ENCODE data around the gene PLCB3. TPM values are rescaled to one million over a fixed set of nuclear protein-coding genes. Genes with fewer than 3 reads are reported as not detected.

Gene PLCB3
- polyA plus RNA-seq (ENCODE audit: low read depth in 6 of 6), result under 1 TPM in 5 of 6 donors, not detected in 1; 0.12 to 0.55 (median 0.21) TPM

- ATAC-seq (ENCODE audit: low read depth in 2 of 2) (peak; percentile 54 to 56), DNase-seq (peak; percentile 62)
- peaks cover 25 to 40% (median 25%) of the 10 kb centered on the region in 3 donors for H3K4me1 Mint-ChIP-seq
- H3K9me3 Mint-ChIP-seq, result no peaks in the 10 kb centered on the region
- peak within 1 kb of the TSS; percentile 14 to 94 (median 78) for H3K27ac Mint-ChIP-seq
- no peaks in the 10 kb centered on the region for H3K36me3 Mint-ChIP-seq
- peak within 1 kb of the TSS; percentile 85 to 94 (median 90) for H3K4me3 Mint-ChIP-seq
- no peaks in the 10 kb centered on the region for H3K27me3 Mint-ChIP-seq
These were observed at the start of gene PLCB3 for GRCh38 chr11:64251016-64251752. TSS of gene PLCB3 (plus strand) at chr11:64251530. CDS start at chr11:64251650, 120 bp downstream.

DNA sequence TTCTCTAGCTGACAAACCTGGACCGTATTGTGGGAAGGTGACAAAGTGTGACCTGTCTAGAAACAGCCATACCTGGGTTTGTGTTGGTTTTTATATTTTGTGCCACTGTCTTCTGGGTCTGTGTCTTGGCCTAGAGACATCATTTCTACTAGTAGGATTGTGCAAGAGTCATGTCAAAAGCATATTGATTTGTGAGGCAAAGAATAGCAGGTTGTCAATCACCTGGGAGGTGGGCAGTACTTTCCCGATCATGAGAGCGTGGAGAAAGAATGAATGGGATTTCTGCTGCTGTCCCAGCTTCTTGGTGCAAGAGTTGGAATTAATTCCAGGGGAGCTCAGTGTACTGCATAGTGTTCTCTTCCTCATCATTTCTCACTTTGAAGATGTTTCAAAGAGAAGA is 49.8 kb upstream of the PLCB3 start:
- H3K27ac Mint-ChIP-seq, result no peak overlapping the region
- H3K9me3 Mint-ChIP-seq, result no peaks in the 10 kb centered on the region
- no peak overlapping the region for H3K4me3 Mint-ChIP-seq

DNA sequence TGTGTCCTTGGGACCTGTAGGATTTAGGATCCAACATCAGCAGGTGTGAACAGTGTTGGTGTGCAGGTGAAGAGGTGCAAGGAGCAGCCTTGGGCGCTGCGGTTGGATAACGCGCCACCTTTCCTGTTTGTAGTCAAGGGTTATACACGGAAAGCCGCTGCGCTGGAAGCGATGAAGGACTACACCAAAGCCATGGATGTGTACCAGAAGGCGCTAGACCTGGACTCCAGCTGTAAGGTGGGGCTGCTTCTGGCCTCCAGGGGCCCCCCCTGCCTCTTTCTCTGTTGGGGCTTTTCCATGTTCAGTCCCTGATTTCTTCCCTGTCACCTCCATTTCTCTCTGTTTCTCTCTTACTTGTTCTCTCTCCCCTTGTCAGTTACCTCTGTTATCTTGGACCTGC is 48.3 kb upstream of the PLCB3 start:
- H3K27me3 Mint-ChIP-seq, result no peaks in the 10 kb centered on the region
- no peak for DNase-seq
- peaks cover 18 to 23% of the 10 kb centered on the region in 2 donors for H3K36me3 Mint-ChIP-seq
- ATAC-seq (ENCODE audit: low read depth in 2 of 2), result no peak
- no peaks in the 10 kb centered on the region for H3K9me3 Mint-ChIP-seq
- no peak overlapping the region for H3K4me3 Mint-ChIP-seq
- peaks cover 18 to 39% (median 37%) of the 10 kb centered on the region in 3 donors for H3K4me1 Mint-ChIP-seq
- no peak overlapping the region for H3K27ac Mint-ChIP-seq

More for the DNA sequence above, 49.8 kb upstream of the PLCB3 start:
- DNase-seq (no peak), ATAC-seq (ENCODE audit: low read depth in 2 of 2) (no peak)
- Mint-ChIP-seq H3K4me1 (peaks cover 17 to 26% (median 24%) of the 10 kb centered on the region in 3 donors), H3K36me3 (peaks cover 23 to 33% of the 10 kb centered on the region in 2 donors), H3K27me3 (no peaks in the 10 kb centered on the region)

DNA sequence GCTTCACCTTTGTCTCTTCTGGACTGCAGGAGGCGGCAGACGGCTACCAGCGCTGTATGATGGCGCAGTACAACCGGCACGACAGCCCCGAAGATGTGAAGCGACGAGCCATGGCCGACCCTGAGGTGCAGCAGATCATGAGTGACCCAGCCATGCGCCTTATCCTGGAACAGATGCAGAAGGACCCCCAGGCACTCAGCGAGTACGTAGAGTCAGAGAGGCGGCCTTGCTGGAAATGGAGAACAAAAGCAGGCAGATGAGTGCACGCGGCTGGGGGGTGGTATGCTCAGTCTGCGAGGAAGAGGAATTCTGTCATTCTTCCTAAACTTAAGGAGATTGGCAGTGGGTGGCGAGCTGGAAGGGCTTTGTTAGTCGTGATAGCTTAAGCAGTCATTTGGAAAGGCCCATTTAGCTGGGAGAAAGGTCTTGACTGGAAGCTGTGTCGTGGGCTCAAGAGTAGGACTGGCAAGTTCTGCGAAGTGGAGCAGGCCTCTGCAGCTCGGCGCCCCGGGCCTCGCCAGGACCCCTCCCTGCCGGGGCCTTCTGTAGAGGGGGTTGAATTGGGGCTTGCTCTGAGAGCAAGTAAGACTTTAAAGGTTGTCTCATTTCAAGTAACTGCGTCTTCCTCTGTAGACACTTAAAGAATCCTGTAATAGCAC is 47.8 kb upstream of the PLCB3 start:
- H3K4me1 Mint-ChIP-seq, result peaks cover 24 to 44% (median 43%) of the 10 kb centered on the region in 3 donors

GRCh38 chr11:64204080-64204440 is 47.3 kb upstream of the PLCB3 start:
- Mint-ChIP-seq H3K27me3 (no peaks in the 10 kb centered on the region), H3K4me1 (peaks cover 29 to 50% (median 48%) of the 10 kb centered on the region in 3 donors), H3K36me3 (peaks cover 18 to 23% of the 10 kb centered on the region in 2 donors), H3K4me3 (peak overlapping the region in 1 of 8 donors; percentile 16), H3K9me3 (no peaks in the 10 kb centered on the region), H3K27ac (peak overlapping the region in 5 of 6 donors; percentile 47 to 97 (median 82))
- no peak for DNase-seq
- ATAC-seq (ENCODE audit: low read depth in 2 of 2), result no peak

More for the DNA sequence above, 47.8 kb upstream of the PLCB3 start:
- Mint-ChIP-seq H3K4me3 (peak overlapping the region in 2 of 8 donors; percentile 16 to 55), H3K36me3 (peaks cover 18 to 23% of the 10 kb centered on the region in 2 donors), H3K9me3 (no peaks in the 10 kb centered on the region), H3K27ac (peak overlapping the region in 2 of 6 donors; percentile 47 to 81), H3K27me3 (no peaks in the 10 kb centered on the region)
- no peak for ATAC-seq (ENCODE audit: low read depth in 2 of 2)
- no peak for DNase-seq

DNA sequence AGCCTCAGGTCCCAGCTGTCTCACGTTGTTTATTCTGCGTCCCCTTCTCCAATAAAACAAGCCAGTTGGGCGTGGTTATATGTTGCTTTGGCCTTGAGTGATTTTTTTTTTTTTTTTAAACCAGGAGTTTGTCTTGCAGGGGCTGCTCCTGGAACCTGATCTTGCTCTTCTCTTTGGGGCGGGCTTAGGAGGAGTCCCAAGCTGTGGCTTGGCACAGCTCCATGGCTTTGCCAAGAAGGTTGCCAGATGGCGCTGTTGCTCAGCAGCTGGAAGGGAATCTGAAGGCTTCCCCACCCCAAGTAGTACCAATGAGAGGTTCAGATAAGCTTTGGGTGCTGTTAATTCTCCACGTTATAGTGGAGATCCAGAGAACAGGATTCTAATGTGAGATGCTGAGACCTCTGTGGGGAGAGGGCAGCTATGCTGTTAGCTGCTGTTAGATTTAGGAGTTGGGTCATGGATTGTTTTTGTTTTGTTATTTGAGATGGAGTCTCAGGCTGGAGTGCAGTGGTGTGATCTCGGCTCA is 46.8 kb upstream of the PLCB3 start:
- Mint-ChIP-seq H3K27me3 (no peaks in the 10 kb centered on the region), H3K4me3 (peak overlapping the region; percentile 55 to 86 (median 69)), H3K27ac (peak overlapping the region; percentile 60 to 97 (median 82)), H3K36me3 (peaks cover 18 to 23% of the 10 kb centered on the region in 2 donors), H3K4me1 (peaks cover 31 to 54% (median 51%) of the 10 kb centered on the region in 3 donors), H3K9me3 (no peaks in the 10 kb centered on the region)
- DNase-seq, result peak; percentile 73
- ATAC-seq (ENCODE audit: low read depth in 2 of 2), result peak; percentile 61 to 70

DNA sequence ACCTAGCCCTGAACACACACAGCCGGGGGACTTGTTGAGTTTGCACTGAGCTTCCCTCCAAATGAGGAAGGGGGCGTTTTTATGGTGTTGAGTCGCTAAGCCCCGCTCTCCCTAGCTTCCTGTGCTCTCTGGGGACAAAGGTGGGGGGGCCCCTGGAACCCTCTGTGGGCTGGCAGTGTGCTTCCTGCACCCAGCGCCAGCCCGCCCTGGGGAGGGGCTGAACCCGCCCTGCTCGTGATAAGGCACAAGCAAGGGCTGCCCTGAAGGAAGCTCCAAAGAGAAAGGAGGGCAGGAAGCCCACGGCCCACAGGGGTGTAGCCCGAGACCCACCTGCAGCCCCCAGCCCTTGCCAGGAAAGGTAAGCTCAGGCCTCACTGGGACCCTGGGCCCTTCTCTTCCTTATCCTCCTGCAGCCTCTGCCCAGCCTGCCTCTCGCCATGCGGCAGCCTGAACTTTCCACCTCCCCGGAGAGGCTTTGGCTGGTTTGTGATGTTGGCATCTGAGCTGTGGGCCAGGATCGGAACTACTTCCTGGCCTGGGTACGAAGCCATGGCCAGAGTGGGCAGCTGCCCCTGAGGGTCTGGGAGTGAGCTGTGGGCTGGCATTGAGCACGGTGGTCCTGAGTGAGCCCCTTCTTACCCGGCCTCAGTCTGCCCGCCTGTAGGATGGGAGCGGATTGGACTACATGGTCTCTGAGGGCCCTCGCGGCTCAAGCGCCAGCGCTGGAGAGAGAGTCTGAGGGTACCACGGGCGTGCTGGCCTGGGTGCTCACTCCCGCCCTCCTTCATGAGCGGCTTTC is 44.7 kb upstream of the PLCB3 start, which contains the start of gene FERMT3:
Gene FERMT3 (plus strand): TSS at position 265 of the 799 bp plus-strand sequence. CDS start 644 bp downstream, outside the sequence.
- Mint-ChIP-seq H3K27ac (peak within 1 kb of the TSS; percentile 89 to 96 (median 92)), H3K9me3 (no peaks in the 10 kb centered on the region), H3K36me3 (peaks cover 14 to 16% of the 10 kb centered on the region in 2 donors), H3K4me3 (peak within 1 kb of the TSS; percentile 90 to 96 (median 93)), H3K4me1 (peaks cover 32 to 66% (median 63%) of the 10 kb centered on the region in 3 donors), H3K27me3 (no peaks in the 10 kb centered on the region)
- DNase-seq (peak; percentile 72), ATAC-seq (ENCODE audit: low read depth in 2 of 2) (peak; percentile 54 to 63)

DNA sequence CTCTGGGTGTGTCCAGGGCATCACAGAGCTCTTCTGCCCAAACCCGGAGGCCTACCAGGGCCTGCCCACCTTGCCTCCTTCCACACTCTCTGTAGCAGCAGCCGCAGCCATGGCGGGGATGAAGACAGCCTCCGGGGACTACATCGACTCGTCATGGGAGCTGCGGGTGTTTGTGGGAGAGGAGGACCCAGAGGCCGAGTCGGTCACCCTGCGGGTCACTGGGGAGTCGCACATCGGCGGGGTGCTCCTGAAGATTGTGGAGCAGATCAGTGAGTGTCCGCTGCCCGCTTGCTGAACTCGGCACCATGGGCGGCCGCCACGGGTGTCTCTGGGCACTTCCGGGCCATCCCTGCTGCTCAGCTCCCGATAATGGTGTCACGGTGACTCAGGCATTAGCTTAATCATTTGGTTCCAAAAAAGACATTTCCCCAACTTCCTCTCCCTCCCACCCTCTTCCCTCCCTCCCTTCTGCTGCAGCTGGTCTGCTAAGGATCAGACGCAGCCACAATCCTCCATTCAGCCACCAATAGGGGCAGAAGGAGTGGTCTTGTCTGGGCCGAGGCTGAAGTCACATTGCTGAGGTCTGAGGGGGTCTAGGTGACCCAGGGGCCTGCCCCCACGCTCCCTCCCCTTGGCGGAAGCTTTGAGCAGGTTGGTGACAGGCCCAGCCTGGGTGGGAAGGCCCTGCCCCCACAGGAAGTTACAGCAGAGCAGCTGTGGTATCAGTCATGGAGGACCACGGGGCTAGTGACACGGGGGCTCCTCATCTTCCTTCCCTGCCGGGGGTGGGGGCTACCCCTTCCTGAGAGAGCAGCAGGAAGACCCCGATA is 43.9 kb upstream of the PLCB3 start:
- H3K27me3 Mint-ChIP-seq, result no peaks in the 10 kb centered on the region
- H3K4me3 Mint-ChIP-seq, result peak overlapping the region; percentile 90 to 96 (median 93)
- DNase-seq (peak; percentile 71), ATAC-seq (ENCODE audit: low read depth in 2 of 2) (peak; percentile 65 to 67)
- H3K27ac Mint-ChIP-seq, result peak overlapping the region; percentile 89 to 96 (median 92)
- peaks cover 41 to 74% (median 71%) of the 10 kb centered on the region in 3 donors for H3K4me1 Mint-ChIP-seq
- H3K36me3 Mint-ChIP-seq, result peaks cover 10 to 24% of the 10 kb centered on the region in 2 donors
- no peaks in the 10 kb centered on the region for H3K9me3 Mint-ChIP-seq

- H3K4me1 Mint-ChIP-seq, result peaks cover 44 to 81% (median 78%) of the 10 kb centered on the region in 3 donors
- H3K27me3 Mint-ChIP-seq, result no peaks in the 10 kb centered on the region
- no peaks in the 10 kb centered on the region for H3K9me3 Mint-ChIP-seq
- H3K4me3 Mint-ChIP-seq, result peak overlapping the region; percentile 90 to 96 (median 93)
- peaks cover 9 to 28% of the 10 kb centered on the region in 2 donors for H3K36me3 Mint-ChIP-seq
- ATAC-seq (ENCODE audit: low read depth in 2 of 2) (no peak), DNase-seq (no peak)
- peak overlapping the region; percentile 90 to 96 (median 92) for H3K27ac Mint-ChIP-seq
These were observed 43.1 kb upstream of the PLCB3 start for GRCh38 chr11:64208086-64208795.

- Mint-ChIP-seq H3K4me3 (peak overlapping the region; percentile 9 to 90 (median 69)), H3K4me1 (peaks cover 48 to 83% (median 81%) of the 10 kb centered on the region in 3 donors), H3K27me3 (no peaks in the 10 kb centered on the region), H3K36me3 (peaks cover 5 to 21% of the 10 kb centered on the region in 2 donors), H3K9me3 (no peaks in the 10 kb centered on the region), H3K27ac (peak overlapping the region; percentile 14 to 96 (median 88))
- ATAC-seq (ENCODE audit: low read depth in 2 of 2) (no peak), DNase-seq (no peak)
These were observed 42.4 kb upstream of the PLCB3 start for GRCh38 chr11:64208796-64209562.

DNA sequence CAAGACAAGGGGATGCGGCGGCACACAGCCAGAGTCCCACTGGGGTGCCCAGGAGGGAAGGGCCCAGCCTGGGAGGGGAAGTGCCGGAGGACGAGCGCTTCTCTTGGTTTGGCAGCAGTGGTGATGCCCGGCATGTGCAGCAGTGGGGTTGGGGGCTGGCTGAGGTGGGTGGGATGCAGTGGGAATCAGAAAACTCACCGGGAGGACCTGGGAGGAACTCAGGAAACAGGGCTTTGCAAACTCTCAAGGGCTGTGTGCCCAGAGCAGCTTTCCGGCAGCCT is 41.8 kb upstream of the PLCB3 start:
- Mint-ChIP-seq H3K27me3 (no peaks in the 10 kb centered on the region), H3K4me1 (peaks cover 46 to 83% (median 77%) of the 10 kb centered on the region in 3 donors), H3K9me3 (no peaks in the 10 kb centered on the region), H3K27ac (peak overlapping the region in 3 of 6 donors; percentile 32 to 96 (median 85)), H3K4me3 (peak overlapping the region in 3 of 8 donors; percentile 24 to 67 (median 56)), H3K36me3 (peaks cover 2 to 15% of the 10 kb centered on the region in 2 donors)
- DNase-seq, result no peak
- no peak for ATAC-seq (ENCODE audit: low read depth in 2 of 2)

Measured in naive B cell (primary cell).